SH-SY5Y (cell line): ENCODE data around the gene CST8.

Experiments
- GATA2 ChIP-seq: IDR thresholded peaks from 2 replicates; pipeline ENCODE4 v1.6.1; 2011; ENCODE audit warnings: mild to moderate bottlenecking, low read depth, low read length
- GATA3 ChIP-seq: IDR thresholded peaks from 2 replicates; pipeline ENCODE4 v1.6.1; 2011; ENCODE audit warnings: low read depth, mild to moderate bottlenecking, low read length, moderate library complexity

- TF ChIP-seq GATA3 (no peak), GATA2 (no peak)
Observed at GRCh38 chr20:23488996-23489395, 1.9 kb upstream of the CST8 start.
